HEK293T (cell line): ENCODE measurements around the gene ZFP42.
"Not testable (repeated sequence)": the region's sequence is repeated elsewhere in the genome, so short reads cannot be mapped to it uniquely, and the experiment has no call there.

ENCODE experiments used
- CTCF ChIA-PET: fragments of 350-600 bp; formaldehyde crosslinking; extraction: SDS; loops from one replicate; lab custom pipeline; 2021; ENCODE audit warnings: antibody characterized with exemption, inconsistent platforms; lab: Yijun Ruan, JAX
- POLR2A ChIA-PET: fragments of 350-600 bp; formaldehyde crosslinking; extraction: SDS; loops from one replicate; lab custom pipeline; 2020; ENCODE audit warnings: antibody characterized with exemption, inconsistent platforms; lab: Yijun Ruan, JAX
- DNase-seq: peaks from one replicate; pipeline ENCODE4 v3.0.0; 2012; ENCODE audit warnings: mixed read lengths; ENCODE audit errors: extremely low spot score
- ARNT ChIP-seq: fragments of 450-650 bp; IDR thresholded peaks from 2 replicates; pipeline ENCODE4 v1.6.1; 2017; ENCODE audit warnings: mild to moderate bottlenecking
- BHLHE40 ChIP-seq: fragments of 450-650 bp; IDR thresholded peaks from 2 replicates; pipeline ENCODE4 v1.6.1; 2016; ENCODE audit warnings: mild to moderate bottlenecking, moderate library complexity, borderline replicate concordance
- CTBP1 ChIP-seq: fragments of 450-650 bp; IDR thresholded peaks from 2 replicates; pipeline ENCODE4 v1.6.1; 2016; ENCODE audit warnings: borderline replicate concordance
- ELF4 ChIP-seq: fragments of 450-650 bp; IDR thresholded peaks from 2 replicates; pipeline ENCODE4 v1.6.1; 2017; ENCODE audit warnings: antibody characterized with exemption
- FOXA1 ChIP-seq: fragments of 450-650 bp; IDR thresholded peaks from 2 replicates; pipeline ENCODE4 v1.6.1; 2016; ENCODE audit warnings: mild to moderate bottlenecking
- FOXK2 ChIP-seq: fragments of 450-650 bp; IDR thresholded peaks from 2 replicates; pipeline ENCODE4 v1.6.1; 2016; ENCODE audit warnings: mild to moderate bottlenecking
- FOXM1 ChIP-seq: fragments of 450-650 bp; IDR thresholded peaks from 2 replicates; pipeline ENCODE4 v1.6.1; 2017; ENCODE audit warnings: mild to moderate bottlenecking, borderline replicate concordance
- HDGF ChIP-seq: fragments of 450-650 bp; IDR thresholded peaks from 2 replicates; pipeline ENCODE4 v1.6.1; 2017; ENCODE audit warnings: antibody characterized with exemption, borderline replicate concordance
- L3MBTL2 ChIP-seq: fragments of 450-650 bp; conservative IDR thresholded peaks from 2 replicates; pipeline ENCODE4 v1.6.1; 2016; ENCODE audit warnings: mild to moderate bottlenecking
- LEF1 ChIP-seq: fragments of 450-650 bp; IDR thresholded peaks from 2 replicates; pipeline ENCODE4 v1.6.1; 2017; ENCODE audit warnings: mild to moderate bottlenecking, borderline replicate concordance
- NFRKB ChIP-seq: fragments of 450-650 bp; IDR thresholded peaks from 2 replicates; pipeline ENCODE4 v1.6.1; 2016; ENCODE audit warnings: mild to moderate bottlenecking, moderate library complexity
- SP1 ChIP-seq: fragments of 450-650 bp; IDR thresholded peaks from 2 replicates; pipeline ENCODE4 v1.6.1; 2017
- SUZ12 ChIP-seq: fragments of 450-650 bp; IDR thresholded peaks from 2 replicates; pipeline ENCODE4 v1.6.1; 2016; ENCODE audit warnings: mild to moderate bottlenecking
- TARDBP ChIP-seq: fragments of 450-650 bp; IDR thresholded peaks from 2 replicates; pipeline ENCODE4 v1.6.1; 2016
- ZNF384 ChIP-seq: fragments of 450-650 bp; IDR thresholded peaks from 2 replicates; pipeline ENCODE4 v1.6.1; 2016
- TF ChIP-seq, protein P1 (sequence below): fragments of 450-650 bp; IDR thresholded peaks from 2 replicates; pipeline ENCODE4 v1.6.1; 2016

ZFP42 gene

DNA sequence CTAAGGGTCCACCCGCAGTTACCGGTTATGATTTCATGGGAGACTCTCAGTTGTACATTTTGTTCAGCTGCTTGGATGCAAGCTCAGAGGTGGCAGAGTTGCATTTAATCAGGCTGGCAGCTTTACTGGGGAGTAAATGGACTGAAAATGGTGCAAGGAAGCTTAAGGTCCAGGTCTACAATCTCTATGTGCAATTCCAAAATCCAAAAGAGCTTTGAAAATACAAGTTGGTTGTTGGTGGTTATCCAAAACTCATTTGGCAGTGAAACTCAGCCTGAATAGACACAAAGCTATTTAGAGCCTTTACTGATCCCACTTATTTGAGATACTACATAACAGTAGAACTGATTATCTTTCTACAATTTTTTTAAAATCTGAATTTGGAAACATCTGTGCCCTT lies 11.8 kb upstream of the ZFP42 start:
- CTCF ChIA-PET, result no interaction called here
- DNase-seq, result no peak
- POLR2A ChIA-PET, result no interaction called here
- TF ChIP-seq FOXK2, result no peak
- TF ChIP-seq, protein P1, sequence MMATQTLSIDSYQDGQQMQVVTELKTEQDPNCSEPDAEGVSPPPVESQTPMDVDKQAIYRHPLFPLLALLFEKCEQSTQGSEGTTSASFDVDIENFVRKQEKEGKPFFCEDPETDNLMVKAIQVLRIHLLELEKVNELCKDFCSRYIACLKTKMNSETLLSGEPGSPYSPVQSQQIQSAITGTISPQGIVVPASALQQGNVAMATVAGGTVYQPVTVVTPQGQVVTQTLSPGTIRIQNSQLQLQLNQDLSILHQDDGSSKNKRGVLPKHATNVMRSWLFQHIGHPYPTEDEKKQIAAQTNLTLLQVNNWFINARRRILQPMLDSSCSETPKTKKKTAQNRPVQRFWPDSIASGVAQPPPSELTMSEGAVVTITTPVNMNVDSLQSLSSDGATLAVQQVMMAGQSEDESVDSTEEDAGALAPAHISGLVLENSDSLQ, result no peak
- TF ChIP-seq LEF1, result no peak
- TF ChIP-seq ZNF384, result no peak
- no peak for TF ChIP-seq L3MBTL2
- TF ChIP-seq TARDBP, result no peak
- TF ChIP-seq FOXM1, result no peak
- TF ChIP-seq ELF4, result no peak
- TF ChIP-seq BHLHE40, result no peak
- no peak for TF ChIP-seq SP1

DNA sequence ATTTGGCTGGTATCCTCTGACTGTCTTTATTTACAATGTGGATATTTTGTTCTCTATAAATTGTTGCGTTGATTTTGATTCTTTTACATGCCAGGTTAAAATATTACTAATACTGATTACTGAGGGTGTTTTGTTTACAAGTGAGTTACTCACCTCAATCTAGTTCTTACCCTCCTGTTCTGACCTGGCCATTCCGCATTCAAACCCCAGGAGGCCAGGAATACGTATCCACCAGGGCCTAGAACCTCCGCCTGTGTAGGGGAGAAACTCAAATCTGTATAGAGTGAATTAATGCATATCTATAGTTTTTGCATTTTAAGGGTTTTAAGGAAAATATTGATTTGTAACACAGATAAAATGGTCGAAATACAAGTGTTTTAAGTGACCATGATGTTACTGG lies 2.6 kb upstream of the ZFP42 start:
- no peak for DNase-seq
- no peak for TF ChIP-seq FOXA1
- no peak for TF ChIP-seq NFRKB
- TF ChIP-seq ARNT, result no peak
- TF ChIP-seq ZNF384, result no peak
- no peak for TF ChIP-seq HDGF
- TF ChIP-seq TARDBP, result no peak
- TF ChIP-seq ELF4, result no peak
- TF ChIP-seq FOXM1, result no peak
- no peak for TF ChIP-seq BHLHE40
- no peak for TF ChIP-seq SP1
- TF ChIP-seq, protein P1, result no peak
- ChIA-PET POLR2A (no interaction called here), CTCF (interaction anchor here (1.5 kb wide), 1 partner anchor 17 kb away, joined by 7 read pairs; no protein-coding TSS in a partner anchor)

DNA sequence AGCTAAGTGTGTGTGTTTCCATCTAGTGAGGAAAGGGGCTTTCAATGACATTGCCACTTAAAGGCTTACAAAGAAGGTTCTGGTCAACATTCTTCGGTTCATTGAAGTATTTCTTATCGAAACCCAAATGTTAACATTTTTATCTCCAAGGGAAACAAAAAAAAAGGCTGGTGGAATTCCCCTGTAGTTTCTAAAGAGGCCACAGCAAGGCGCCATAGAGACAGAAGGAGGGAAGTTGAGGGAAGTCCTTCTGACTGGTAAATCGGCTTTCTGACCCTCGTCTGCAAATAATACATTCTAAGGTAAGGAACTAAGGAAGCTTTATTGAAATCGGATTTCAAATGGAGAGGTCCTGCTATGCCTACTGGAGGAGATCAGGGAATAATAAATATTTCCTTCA lies 1.7 kb upstream of the ZFP42 start:
- DNase-seq, result peak; percentile 5
- POLR2A ChIA-PET, result no interaction called here
- CTCF ChIA-PET, result interaction anchor here (0.6 to 1.5 kb wide), 3 partner anchors 17 to 249 kb away, joined by 3 to 7 read pairs (median 5); no protein-coding TSS in a partner anchor
- no peak for TF ChIP-seq FOXK2
- no peak for TF ChIP-seq HDGF
- TF ChIP-seq FOXA1, result no peak
- no peak for TF ChIP-seq LEF1
- TF ChIP-seq SP1, result no peak
- no peak for TF ChIP-seq L3MBTL2
- TF ChIP-seq CTBP1, result no peak
- no peak for TF ChIP-seq FOXM1
- TF ChIP-seq, protein P1, result no peak
- no peak for TF ChIP-seq ARNT
- TF ChIP-seq SUZ12, result no peak
- TF ChIP-seq NFRKB, result no peak
- TF ChIP-seq ELF4, result no peak
- TF ChIP-seq TARDBP, result no peak
- TF ChIP-seq ZNF384, result no peak

DNA sequence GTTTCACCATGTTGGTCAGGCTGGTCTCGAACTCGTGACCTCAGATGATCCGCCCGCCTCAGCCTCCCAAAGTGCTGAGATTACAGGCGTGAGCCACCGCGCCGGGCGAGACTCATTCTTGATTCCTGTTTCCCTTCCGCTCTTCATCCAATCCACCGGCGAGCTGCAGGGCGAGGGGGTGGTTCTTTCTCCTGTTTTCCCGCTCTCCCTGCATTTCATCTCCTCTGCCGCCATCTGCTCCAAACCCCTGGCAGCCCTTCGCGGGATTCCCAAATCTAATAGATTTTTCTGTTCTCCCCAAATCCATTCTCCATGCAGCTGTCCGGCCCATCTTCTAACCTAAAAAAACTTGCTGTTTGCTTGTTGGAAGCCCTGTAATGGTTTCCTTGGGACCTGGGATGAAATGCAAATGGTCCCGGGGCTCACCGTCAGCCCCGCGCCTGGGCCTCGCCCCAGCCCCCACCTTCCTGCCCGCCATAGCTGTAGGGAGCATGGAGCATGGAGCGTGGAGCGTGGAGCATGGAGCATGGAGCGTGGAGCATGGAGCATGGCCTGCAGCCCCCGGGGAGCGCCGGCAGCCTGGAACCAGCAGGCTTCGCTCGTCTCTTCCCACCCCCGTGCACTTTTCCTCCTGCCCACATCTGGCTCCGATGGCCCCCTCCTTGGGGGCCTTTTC lies 1.1 kb downstream of the ZFP42 start:
- POLR2A ChIA-PET, result no interaction called here
- no peak for DNase-seq
- CTCF ChIA-PET, result no interaction called here
- TF ChIP-seq SUZ12, result no peak
- TF ChIP-seq FOXK2, result no peak
- no peak for TF ChIP-seq HDGF
- no peak for TF ChIP-seq FOXA1
- no peak for TF ChIP-seq TARDBP
- TF ChIP-seq L3MBTL2, result no peak
- TF ChIP-seq NFRKB, result no peak
- no peak for TF ChIP-seq ARNT
- no peak for TF ChIP-seq ZNF384

DNA sequence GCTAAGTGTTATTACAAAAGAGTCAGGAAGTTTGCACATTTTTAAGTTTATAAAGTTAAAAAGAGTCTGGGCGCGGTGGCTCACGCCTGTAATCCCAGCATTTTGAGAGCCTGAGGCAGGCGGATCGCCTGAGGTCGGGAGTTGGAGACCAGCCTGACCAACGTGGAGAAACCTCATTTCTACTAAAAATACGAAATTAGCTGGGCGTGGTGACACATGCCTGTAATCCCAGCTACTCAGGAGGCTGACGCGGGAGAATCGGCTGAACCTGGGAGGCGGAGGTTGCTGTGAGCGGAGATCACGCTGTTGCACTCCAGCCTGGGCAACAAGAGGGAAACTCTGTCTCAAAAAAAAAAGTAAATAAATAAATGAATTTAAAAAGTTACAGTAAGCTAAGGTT lies 2.4 kb downstream of the ZFP42 start:
- POLR2A ChIA-PET, CTCF ChIA-PET: not testable (repeated sequence)

DNA sequence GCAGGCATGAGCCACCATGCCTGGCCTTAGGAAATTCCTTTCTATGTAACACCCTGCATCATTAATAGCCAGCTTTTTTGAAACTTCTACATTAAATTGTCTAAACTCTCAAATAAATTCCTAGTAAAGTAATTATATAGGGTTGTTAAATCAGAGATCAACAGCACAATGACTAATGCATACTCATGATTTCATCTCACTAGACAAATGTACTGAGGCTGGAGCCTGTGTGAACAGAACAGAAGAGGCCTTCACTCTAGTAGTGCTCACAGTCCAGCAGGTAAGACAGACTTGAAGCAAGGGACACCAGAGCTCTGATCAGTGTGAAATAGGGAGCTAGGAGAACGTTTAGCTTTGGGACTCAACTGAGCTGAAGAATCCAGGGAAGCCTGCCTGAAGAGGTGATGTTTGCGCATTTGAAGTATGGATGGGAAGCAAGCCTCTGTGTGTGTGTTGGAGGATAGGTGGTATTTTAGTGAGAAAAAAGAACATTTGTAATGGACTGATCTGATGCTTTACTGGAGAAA lies 3.9 kb downstream of the ZFP42 start:
- POLR2A ChIA-PET, result no interaction called here
- TF ChIP-seq BHLHE40 (no peak), SUZ12 (no peak), HDGF (no peak), CTBP1 (no peak), ARNT (no peak), FOXM1 (no peak), FOXA1 (no peak), ELF4 (no peak), FOXK2 (no peak), NFRKB (no peak), LEF1 (no peak), ZNF384 (no peak)
- CTCF ChIA-PET, result no interaction called here
- no peak for DNase-seq

More for the DNA sequence above, 2.4 kb downstream of the ZFP42 start:
- DNase-seq, result not testable (repeated sequence)

DNA sequence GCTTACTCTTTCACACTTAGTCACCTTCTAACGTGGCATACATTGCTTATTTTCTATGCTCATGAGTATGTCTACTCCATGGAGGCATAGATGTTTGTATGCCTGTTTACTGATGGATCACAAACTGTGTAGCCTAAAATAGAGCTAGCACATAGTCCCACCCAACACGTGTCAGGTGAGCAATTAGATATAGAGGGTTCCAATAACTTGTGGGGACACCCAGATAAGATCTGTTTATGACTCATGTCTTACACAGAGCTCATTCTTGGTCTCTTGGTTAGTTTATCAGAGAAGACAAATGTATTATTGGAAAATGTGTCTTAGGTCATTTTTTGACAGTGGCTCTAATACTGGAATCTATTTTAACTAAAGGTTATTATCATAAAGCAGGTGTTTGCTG lies 6.8 kb downstream of the ZFP42 start:
- ChIA-PET POLR2A (no interaction called here), CTCF (no interaction called here)
- TF ChIP-seq FOXK2 (no peak), CTBP1 (no peak), FOXA1 (no peak), SP1 (no peak), SUZ12 (no peak), TARDBP (no peak), ZNF384 (no peak), LEF1 (no peak), BHLHE40 (no peak)
- no peak for DNase-seq
